HG02840 (cell line): Measurements from ENCODE around the gene CFAP74.

ENCODE experiments used
- ATAC-seq: cut with Tn5 transposase; IDR thresholded peaks from one replicate; pipeline ENCODE4 v1.9.1; 2021; ENCODE audit warnings: mild to moderate bottlenecking, moderate library complexity, moderate number of reproducible peaks; ENCODE audit not compliant: unreplicated experiment, low FRiP score

Gene CFAP74

DNA sequence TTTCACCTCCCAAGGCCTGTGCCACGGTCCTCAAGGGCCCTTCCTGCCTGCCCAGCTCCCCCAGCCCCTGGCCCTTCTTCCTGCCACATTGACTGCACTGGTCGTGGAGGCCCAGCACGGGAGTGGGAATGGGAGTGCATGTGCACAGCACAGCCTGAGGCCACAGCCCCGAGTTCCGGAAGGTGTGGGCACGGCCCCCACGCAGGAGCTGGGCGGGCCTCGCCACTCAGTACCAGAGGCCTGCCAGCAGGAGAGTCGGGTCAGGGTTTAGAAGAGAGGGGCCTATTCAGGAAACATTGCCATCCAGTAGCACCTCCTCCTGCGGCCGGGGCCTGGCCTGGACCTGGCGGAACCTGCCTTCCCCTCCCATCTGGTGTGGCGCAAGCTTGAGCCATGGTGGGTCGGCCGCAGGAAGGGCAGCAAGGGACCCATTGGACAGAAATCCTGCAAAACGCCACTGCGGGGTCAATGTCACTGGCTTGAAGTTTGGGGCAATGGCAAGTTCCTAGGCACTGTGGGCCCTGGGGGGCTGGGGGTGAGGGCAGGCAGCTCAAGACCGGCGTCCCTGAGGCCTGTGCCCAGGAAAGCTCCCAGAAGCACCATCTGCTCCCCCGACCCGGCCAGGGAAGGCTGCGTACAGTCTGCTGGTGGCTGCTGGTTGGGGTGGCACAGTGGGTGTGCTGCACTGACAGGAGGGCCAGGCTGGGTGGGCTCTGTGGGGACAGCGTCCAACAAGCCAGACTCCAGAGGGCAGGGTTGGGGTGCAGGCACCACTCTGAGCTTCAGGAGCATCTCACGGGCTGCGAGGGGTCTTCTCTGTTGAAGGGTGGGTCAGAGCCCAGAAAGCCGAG lies 82.8 kb downstream of the CFAP74 start:
- no peak for ATAC-seq

DNA sequence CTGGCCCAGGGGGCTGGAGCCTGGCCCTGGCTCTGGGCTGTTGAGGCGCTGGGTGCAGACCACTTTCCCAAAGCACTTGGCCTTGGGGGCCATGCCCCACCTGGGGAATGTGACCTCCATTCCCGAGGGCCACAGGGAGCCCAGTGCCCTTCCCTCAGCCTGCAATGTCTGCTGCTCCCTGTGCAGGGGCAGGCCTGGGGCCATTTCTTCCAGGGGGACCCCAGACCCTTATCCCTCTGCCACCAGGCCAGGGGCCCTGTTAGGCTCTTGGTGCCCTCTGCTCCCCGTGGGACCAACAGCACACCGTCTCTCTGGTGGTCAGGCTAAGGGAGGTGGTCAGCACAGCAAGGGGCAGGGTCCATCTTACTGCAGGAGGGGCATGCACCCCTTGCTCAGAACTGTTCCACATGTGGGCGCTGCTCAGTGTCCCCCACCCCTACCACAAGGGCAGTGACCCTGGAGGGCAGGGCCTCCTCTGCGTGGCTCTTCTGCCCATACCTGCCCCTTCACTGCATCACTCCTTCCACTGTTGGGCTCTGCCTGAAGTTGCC lies 83.5 kb downstream of the CFAP74 start:
- ATAC-seq = no peak

DNA sequence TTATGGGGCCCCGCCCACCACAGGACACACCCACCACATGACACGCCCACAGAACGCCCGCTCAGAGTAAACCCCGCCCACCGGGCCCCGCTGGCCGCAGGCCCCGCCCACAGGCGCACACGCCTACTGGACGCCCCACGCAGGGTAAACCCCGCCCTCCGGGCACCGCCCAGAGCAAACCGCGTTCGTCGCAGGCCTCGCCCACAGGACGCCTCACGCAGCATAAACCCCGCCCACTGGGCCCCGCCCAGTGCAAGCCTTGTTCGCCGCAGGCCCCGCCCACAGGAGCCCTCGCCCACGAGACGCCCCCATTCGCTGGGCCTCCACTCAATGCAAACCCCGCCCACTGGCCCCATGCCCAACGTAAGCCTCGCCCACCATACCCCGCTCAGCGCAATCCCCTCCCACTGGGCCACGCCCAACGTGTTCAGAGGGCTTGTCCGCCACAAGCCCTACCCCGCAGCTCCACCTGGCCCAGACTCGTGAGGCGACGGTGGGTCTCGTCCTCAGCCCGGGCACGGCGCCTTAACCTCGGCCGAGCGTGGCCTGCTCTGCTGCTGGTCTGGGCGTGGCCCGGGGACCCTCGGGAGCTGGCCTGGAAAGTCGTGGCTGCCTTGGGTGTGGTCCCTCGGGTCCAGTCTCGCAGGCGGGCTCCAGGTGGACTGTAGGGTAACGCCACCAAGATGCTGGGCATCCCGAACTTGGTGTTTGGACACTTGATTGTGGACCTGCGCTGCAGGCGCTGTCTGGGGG lies 84.1 kb downstream of the CFAP74 start:
- peak; percentile 64 for ATAC-seq

DNA sequence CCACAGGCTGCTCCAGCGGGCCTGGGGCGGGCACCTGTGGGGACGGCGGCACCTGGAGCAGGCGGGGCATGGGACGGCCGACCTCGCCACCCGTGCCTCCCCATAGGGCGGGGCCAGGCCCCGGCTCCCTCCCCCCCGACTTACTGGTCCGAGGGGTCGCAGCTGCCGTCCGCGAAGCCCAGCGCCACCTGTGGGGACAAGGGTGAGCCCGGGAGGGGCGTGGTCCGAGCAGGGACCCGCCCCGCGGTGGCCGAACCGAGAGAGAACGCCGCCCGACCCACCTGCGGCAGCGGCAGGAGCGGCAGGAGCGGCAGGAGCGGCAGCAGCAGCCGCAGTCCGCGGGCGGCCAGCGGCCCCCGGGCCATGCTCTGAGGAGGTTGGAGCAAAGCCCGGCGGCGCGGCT lies 84.7 kb downstream of the CFAP74 start, which contains the start of gene TMEM52:
TSS of gene TMEM52 (minus strand) at position 379 of the 403 bp plus-strand sequence. CDS start at position 365, 14 bp downstream.
- ATAC-seq = peak; percentile 19

DNA sequence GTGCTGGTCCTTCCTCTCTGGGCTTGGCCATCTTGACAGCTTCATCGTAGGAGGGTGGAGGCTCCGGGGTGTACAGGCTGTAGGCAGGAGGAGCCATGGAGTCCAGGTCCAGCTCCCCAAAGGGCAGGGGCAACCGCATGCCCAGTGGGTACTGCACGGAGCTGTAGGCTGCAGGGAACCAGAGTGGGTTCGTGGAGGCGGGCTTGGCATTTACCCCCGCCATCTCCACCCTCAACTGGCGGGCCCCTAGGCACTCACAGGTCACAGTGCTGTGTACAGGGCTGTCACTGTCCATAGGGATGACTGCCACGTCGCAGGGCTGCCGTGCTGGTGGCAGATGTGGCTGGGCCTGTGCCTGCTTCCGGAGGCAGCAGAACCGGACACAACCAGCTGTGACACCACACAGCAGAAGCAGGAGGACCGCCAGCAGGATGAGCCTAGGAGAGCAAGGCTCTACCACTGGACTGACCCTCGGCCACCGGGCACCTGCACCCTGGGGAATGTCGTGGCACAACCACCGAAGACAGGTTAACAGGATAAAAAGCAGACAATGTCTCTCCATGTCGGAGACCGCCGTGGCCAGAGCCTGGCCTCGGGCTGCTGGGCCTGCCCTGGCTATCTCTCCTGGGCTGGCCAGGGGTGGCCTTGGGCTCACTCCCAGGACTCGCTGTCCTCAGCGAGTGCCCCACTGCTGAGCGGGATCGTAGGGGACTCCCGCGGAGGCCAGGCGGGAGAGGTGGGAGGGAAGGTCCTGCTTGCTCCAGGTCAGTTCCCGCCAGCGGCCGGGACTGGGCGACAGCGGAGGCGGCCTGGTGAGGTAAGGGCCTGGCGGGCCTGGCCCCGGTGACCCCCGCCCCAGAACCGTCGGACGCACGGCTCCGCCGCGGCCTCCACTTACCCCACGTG lies 85.3 kb downstream of the CFAP74 start:
- no peak for ATAC-seq

DNA sequence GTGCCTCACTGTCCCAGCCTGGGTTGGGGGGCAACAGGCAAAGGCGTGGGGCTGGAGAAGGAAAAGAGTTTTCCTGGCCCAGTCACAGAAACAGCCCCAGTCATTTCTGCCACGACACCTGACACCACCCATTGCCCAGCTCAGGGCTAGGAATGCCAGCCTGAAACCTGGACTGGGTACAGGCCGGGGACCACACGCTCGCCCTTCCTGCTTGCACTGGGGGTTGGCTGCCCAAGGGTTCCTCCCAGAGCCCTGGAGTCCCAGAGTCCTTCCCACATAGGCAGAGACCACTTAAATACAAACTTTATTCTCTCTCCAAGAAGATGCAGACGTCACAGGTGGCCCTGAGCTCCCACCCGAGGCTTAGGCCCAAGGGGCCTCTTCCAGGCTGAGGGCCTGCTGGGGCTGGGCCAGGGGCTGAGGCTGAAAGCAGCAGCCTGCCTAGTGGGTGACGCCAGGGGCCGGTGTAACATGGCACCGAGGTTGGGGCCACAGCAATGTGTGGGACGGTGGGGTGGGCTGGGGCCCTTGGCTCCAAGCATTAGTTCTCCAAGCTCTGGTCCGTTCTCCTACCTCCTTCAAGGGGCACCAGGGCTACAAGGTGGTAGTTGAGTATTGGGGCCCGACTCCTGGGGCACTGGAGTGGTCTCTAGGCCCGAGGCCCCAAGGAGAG lies 86.1 kb downstream of the CFAP74 start:
- ATAC-seq = no peak

DNA sequence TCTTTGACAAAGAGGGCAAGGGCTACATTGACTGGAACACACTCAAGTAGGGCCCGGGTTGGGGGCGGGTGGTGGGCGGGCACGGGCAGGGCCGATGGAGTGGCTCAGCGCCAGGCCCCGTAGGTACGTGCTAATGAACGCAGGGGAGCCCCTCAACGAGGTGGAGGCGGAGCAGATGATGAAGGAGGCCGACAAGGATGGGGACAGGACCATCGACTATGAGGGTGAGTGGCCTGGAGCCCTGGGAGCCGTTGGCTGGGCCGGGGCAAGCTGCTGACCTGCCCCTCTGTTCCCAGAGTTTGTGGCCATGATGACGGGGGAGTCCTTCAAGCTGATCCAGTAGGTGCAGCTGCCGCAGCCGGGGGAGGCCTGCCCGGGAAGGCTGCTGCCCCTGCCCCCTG lies 86.7 kb downstream of the CFAP74 start:
- ATAC-seq = no peak

DNA sequence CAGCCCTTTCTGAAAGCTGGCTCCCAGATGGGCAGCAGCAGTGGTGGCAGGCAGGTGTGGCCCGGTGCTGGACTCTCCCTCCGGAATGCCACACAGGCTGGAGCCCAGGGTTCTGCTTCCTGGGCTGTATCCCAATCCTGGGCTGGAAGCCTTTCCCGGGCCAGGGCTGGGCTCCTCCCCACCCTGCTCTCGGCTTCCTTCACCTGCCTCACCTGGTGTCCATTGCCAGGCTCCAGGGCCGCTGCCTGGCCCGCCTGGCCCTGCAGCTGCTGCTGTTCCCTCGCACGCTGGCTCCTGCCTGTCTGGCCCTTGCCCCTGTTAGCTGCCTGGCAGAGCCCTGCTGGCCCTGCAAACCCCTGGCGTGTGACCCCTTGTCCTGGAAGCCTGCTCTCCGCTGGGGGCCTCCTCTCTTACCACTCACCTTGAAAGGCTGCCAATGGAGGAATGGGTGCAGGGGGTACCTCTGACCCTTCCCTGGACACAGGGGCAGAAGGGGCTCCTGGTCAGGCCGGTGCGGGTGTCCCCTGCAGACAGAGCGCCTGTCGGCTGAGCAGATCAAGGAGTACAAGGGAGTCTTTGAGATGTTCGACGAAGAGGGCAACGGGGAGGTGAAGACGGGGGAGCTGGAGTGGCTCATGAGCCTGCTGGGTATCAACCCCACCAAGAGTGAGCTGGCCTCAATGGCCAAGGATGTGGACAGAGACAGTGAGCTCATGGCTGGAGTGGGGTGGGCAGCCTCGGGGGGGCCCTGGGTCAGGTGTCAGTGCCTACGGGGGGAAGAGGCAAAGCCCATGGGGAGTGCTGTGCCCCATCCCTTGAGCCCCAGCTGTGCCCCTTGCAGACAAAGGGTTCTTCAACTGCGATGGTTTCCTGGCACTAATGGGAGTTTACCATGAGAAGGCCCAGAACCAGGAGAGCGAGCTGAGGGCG lies 87.4 kb downstream of the CFAP74 start:
- no peak for ATAC-seq

DNA sequence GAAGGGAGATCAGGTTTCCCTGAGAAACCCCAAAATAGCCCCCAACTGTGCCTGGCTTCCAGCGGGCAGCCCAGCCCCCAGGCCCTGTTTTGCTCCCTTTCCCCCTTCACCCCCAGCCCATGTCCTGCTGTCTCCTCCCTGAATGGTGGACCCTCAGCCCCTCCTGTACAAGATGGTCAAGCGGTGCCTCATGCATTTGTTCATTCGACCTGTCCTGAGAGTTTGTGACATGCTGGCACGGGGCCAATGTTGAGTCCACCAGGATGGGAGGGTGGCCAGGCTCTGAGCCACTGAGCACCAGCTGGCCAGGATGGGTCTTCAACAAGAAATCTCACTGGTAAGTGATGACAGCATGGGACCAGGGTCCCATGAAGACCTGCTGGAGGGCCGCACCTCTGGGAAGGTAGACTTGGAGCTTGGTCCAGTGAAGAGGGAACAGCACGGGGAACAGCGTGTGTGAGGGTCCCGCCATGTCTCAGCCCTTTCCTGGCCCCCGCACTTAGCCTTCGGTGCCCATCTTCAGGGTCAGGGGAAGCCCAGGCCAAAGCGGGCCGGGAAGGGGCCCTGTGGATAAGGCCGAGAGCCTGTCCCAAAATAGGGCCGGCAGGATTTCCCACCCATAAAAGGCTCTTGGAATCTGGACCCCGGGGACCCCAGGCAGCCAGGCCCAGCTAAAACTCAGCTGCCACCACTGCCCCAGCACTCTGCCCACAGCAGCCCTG lies 88.5 kb downstream of the CFAP74 start, which contains the start of gene CALML6:
TSS of gene CALML6 (plus strand) at position 290 of the 722 bp plus-strand sequence. CDS start at position 311, 21 bp downstream.
- no peak for ATAC-seq

DNA sequence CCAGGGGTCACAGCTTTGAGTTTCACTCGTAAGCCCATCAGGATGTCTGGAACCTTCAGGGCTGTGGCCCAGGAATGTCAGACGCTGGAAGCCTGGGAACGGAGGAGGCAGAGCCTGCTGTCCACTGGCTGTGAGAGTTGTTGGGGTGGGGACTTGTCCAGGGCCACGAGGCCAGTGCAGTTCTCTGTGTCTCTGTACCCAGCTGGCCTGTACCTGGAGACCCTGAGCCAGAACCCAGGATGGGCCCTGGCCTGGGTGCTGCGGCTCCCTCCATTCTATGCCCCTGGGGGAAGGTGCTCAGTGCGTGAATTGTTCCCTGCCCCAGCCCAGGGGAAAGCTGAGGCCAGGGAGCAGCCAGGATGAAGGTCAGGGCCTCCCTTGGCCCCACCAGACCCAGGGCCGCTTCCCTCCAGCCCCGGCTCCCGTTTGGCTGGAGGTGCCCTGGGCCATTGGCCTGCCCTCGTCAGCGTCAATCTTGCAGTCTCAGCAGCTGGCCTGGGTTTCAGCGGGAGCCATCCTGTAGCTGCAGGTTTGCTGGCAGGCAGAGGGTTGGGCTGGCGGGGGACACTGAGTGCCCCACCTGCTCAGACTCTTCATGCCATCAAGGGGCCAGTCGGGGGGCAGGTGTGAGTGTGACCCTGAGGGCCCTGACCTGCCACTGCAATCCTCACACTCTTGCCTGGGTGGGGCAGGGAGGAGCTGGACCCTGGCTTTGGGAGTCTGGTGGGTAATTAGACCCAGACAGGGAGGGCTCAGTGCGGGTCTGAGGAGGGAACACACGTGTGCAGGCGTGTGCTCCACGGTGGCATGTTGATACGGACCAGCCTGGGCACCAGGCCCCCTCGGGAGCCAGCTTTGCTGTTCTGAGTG lies 89.2 kb downstream of the CFAP74 start:
- ATAC-seq = no peak

DNA sequence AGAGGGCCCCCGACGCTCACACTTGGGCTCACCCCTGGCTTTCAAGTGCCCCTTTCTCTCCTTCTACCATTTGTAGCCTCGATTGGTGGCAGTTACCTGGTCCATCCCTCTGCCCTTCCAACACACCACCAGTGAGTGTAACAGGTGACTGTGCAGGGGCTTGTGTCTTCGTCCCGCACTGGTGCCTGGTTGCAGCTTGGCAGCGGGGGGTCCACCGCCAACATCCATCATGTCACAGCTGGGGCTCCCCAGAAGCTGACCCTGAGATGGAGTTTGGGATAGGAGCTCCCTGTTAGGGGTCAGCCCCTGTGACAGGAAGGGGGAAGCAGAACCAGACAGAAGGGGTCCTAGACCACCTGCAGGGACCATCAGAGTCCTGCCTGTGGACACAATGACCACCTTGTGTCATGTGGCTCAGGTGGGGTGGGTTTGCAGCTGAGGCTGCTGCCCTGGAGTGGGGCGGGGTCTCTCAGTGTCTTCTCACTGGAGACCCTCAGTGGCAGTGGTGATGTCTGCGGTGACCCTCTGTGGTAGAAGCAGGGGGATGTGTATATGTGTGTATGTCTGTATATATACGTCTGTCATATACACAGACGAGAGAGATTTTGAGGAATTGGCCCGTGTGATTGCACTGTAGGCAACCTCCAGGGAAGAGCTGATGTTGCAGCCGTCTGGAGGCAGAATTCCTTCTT lies 92.1 kb downstream of the CFAP74 start:
- no peak for ATAC-seq

DNA sequence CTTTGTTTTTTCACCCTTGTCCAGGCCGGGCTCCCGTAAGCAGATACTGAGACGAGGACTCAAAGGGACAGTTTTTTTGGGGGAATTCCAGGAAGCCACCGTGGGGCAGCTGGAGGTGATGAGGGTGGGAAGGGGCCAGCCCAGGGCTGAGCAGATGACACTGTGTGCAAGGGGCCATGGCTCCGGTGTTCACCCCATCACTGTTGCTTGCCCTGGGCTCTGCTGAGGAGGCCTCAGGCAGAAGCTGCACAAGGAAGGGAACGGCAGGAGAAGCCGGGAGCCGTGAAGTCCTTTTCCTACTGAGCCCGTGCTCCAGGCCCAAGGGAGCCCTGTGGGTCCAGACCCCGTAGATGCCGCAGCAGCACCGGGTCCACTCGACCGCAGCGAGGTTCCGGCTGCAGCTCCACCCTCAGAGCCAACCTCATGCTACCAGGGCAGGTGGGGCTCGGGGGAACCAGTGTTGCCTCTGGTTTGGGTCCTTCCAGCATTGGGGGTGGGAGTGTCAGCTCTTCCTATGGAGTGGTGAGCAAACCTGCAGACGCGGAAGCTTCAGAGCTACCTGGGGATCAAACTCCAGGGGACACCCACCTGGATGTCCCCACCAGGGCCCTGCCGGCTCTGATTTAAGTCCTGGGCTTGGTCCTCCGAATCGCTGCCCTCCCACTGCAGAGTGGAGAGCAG lies 92.8 kb downstream of the CFAP74 start:
- no peak for ATAC-seq

DNA sequence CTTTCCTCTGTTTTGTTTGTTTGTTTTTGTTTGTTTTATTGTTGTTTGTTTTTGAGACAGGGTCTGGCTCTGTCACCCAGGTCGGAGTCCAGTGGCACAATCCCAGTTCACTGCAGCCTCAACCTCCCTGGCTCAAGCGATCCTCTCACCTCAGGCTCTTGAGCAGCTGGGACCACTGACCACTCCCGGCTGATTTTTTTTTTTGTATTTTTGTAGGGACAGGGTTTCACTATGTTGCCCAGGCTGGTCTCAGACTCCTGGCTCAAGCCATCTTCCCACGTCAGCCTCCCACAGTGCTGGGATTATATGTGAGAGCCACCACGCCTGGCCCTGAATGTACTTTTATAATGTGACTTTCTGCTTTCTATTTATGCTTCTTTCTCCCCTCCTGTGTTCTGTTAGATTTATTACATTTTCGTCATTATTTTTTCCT lies 93.5 kb downstream of the CFAP74 start:
- ATAC-seq = no peak

DNA sequence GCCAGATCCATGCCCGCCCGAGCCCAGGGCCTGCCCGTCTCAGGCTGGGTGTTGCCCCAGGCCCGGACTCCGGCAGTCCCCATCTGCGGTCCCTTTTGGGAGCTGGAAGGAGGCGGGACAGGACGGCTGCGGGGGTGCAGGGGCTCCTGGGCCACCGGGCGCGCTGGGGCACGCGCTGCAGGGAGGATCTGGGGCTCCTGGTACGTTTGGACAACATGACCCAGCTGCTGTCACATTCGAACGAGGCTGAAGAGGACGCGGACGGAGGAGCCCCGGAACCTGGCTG lies 95.1 kb downstream of the CFAP74 start:
- ATAC-seq = no peak

DNA sequence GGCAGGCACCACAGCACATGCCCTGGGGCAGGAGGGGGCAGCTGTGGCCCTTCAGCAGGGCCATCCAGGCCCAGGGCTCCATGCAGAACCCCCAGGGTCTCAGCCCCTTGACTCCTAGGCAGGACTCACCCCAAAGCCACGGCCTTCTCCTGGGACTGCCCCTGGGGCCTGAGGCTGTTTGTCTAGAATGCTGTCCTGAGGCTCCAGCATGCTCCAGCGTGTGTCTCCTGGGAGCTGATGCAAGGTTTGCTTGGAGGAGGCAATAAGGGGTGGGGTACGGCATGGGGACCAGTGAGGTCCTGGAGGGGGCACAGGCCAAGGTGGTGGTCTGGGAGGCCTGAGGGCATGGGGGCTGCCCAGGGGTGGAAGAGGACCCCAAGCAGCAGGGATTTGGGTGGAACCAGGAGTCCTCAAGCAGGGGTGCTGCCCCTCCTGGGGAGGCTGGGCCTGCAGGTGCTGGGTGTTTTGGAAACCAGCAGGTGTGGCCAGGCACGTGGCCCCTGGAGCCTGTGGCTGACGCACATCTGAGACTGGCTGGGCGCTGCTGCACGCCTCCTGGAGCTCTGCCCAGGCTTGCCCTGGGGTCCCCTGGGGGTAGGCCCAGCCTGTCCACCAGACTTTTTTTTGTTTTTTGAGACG lies 96.4 kb downstream of the CFAP74 start:
- ATAC-seq = no peak
